ENCODE measurements around the gene DCXR. TPM values are rescaled to one million over a fixed set of nuclear protein-coding genes. Genes with fewer than 3 reads are reported as not detected.

Gene DCXR
- total and polyA plus RNA-seq, 2 of the 13 experiments (the other 11 are each of a cell fraction or from before 2014, with no cell fraction given), result 287 to 311 TPM

- TF ChIP-seq, protein P1, sequence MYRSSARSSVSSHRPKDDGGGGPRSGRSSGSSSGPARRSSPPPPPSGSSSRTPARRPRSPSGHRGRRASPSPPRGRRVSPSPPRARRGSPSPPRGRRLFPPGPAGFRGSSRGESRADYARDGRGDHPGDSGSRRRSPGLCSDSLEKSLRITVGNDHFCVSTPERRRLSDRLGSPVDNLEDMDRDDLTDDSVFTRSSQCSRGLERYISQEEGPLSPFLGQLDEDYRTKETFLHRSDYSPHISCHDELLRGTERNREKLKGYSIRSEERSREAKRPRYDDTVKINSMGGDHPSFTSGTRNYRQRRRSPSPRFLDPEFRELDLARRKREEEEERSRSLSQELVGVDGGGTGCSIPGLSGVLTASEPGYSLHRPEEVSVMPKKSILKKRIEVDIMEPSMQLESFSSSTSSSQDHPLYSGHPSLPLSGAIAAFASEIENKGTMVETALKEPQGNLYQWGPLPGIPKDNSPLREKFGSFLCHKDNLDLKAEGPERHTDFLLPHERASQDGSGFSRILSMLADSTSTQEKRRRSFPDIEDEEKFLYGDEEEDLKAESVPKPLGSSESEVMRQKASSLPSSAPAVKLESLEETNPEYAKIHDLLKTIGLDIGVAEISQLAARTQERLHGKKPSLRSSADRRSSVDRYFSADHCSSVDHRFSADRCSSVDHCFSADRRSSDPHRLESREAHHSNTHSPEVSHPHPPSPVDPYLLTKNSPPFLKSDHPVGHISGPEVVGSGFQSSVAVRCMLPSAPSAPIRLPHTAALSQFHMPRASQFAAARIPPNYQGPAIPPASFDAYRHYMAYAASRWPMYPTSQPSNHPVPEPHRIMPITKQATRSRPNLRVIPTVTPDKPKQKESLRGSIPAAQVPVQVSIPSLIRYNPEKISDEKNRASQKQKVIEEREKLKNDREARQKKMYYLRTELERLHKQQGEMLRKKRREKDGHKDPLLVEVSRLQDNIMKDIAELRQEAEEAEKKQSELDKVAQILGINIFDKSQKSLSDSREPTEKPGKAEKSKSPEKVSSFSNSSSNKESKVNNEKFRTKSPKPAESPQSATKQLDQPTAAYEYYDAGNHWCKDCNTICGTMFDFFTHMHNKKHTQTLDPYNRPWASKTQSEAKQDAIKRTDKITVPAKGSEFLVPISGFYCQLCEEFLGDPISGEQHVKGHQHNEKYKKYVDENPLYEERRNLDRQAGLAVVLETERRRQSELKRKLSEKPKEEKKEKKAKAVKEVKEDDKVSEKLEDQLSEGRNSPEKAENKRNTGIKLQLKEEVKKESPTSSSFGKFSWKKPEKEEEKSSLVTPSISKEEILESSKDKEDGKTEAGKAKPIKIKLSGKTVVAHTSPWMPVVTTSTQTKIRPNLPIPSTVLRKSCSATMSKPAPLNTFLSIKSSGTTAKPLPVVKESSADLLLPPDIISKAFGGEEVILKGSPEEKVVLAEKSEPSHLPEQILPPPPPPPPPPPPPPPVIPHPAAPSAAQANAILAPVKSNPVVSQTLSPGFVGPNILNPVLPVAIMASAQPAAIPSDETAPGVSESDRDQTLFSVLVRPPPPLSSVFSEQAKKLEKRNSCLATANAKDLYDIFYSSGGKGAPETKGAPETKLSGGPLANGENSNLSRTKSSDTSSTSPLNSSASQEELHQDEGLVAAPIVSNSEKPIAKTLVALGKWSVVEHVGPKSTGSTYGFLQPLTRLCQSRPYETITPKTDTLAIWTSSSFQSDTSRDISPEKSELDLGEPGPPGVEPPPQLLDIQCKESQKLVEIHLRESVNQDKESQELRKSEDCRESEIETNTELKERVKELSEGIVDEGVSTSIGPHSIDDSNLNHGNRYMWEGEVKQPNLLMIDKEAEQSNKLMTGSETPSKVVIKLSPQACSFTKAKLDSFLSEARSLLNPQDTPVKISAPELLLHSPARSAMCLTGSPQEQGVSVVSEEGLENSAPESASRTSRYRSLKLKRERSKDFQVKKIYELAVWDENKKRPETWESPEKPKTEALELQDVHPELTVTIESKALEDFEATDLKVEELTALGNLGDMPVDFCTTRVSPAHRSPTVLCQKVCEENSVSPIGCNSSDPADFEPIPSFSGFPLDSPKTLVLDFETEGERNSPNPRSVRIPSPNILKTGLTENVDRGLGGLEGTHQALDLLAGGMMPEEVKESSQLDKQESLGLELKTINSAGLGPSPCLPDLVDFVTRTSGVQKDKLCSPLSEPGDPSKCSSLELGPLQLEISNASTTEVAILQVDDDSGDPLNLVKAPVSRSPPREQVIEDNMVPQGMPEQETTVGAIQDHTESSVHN (CRISPR knock-in tag; IDR thresholded peaks at IDR 0.05), result no peak
- no peak for TF ChIP-seq ATF3 (CRISPR knock-in tag; IDR thresholded peaks at IDR 0.05)
- TF ChIP-seq SRSF4 (IDR thresholded peaks at IDR 0.05; ENCODE audit: low read depth, low read length, poor library complexity, severe bottlenecking), result peak; percentile 37
- TF ChIP-seq ZNF598 (CRISPR knock-in tag; IDR thresholded peaks at IDR 0.05; ENCODE audit: borderline replicate concordance), result no peak
Measured at GRCh38 chr17:82081546-82081945, 44.0 kb upstream of the DCXR start (continued).
